AG09319 (cell line): ENCODE data around the gene CEP170B.
"Not testable (repeated sequence)": the region's sequence is repeated elsewhere in the genome, so short reads cannot be mapped to it uniquely, and the experiment has no call there.

Source experiments
- DNase-seq: peaks from one replicate; pipeline ENCODE4 v3.0.0-alpha.2; 2010; ENCODE audit warnings: low read depth; ENCODE audit errors: extremely low read depth
- CTCF ChIP-seq: IDR thresholded peaks from 2 replicates; pipeline ENCODE4 v1.5.1; 2011; ENCODE audit warnings: low read depth, mild to moderate bottlenecking, inconsistent platforms, low read length, moderate library complexity

Gene CEP170B

GRCh38 chr14:104913435-104913834 lies 48.4 kb downstream of the CEP170B start:
- no peak for TF ChIP-seq CTCF
- no peak for DNase-seq

DNA sequence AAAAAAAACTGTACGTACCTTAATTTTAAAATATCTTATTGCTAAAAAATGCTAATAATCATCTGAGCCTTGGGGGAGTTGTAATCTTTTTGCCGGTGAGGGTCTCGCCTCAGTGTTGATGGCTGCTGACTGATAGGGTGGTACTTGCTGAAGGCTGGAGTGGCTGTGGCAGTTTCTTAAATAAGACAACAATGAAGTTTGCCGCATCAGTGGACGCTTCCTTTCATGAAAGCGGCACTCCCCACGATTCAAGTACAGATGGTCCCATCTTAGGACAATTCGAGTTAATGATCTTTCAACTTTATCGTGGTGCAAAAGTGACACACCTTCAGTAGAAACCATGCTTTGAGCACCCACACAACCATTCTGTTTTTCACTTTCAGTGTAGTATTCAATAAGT lies 52.0 kb downstream of the CEP170B start:
- no peak for TF ChIP-seq CTCF
- DNase-seq: no peak

DNA sequence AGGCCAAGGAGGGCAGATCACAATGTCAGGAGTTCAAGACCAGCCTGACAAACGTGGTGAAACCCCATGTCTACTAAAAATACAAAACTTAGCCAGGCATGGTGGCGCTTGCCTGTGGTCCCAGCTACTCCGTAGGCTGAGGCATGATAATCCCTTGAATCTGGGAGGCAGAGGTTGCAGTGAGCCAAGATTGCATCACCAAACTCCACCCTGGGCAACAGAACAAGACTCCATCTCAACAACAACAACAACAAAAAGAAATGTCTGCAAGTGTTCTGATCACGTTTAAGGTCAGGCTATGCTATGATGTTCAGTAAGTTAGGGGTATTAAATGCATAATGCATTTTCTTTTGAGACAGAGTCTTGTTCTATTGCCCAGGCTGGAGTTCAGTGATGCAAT lies 52.9 kb downstream of the CEP170B start:
- TF ChIP-seq CTCF: no peak
- DNase-seq: no peak

- DNase-seq: not testable (repeated sequence)
Observed at GRCh38 chr14:104919152-104919992, 54.3 kb downstream of the CEP170B start.

DNA sequence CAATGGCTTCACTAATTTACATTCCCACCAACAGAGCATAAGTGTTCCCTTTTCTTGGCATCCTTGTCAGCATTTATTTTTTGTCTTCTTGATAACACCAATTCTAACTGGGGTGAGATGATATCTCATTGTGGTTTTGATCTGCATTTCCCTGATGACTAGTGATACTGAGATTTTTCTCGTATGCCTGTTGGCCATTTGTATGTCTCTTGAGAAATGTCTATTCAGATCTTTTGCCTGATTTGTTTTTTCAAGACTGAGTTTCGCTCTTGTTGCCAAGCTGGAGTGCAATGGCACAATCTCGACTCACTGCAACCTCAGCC lies 54.9 kb downstream of the CEP170B start:
- no peak for TF ChIP-seq CTCF
- DNase-seq: no peak

DNA sequence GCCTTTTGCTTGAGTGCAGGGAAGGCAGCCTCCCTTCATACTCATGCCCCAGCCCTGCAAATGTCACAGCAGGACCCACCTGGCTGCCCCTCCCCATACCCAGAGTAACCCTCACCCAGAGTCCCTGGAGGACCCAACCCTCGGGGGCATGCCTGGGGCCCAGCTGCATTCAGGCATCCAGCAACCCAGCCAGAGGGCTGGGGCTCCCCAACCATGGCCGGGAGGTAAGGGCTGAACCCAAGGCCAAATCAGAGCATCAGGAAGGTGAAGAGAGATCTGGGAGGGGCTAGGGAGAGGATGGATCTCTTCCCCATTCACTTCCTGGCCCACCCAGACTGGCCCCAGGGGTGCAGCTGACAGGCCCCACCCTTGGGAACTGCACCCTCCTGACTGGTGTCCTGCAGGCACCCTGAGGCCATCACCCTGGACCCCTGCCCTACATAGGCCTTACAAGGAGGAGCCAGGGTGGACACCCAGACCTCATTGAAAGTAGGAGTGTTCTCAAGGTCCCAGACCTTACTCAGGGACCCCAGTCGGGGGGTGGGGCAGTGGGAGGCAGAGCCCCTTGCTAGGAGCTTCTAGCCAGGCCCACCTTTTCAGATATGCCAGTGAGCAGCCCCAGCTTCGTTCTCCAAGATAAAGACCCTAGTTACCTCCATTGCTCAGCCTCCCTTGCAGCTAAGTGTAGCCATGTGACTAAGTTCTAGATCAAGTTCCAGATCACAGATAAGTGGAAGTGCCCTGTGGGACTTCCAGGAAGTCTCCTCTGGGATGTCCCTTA lies 58.8 kb downstream of the CEP170B start:
- no peak for TF ChIP-seq CTCF
- DNase-seq: no peak

GRCh38 chr14:104924421-104925213 lies 59.5 kb downstream of the CEP170B start, which contains the start of gene PLD4:
Gene PLD4 (plus strand): TSS chr14:104924879. CDS start chr14:104927141, 2,262 bp downstream.
- no peak for DNase-seq
- TF ChIP-seq CTCF: no peak
